Activated T-cell treated with anti-CD3 and anti-CD28 coated beads for 24 hours (primary cell): ENCODE measurements around the gene MTHFD2L.

Experiments
- DNase-seq: peaks from one replicate; pipeline ENCODE4 v3.0.0-alpha.2; 2020; ENCODE audit warnings: low read depth

MTHFD2L gene

GRCh38 chr4:74252933-74253332 is 95.0 kb downstream of the MTHFD2L start:
- DNase-seq = no peak

GRCh38 chr4:74254386-74254785 is 96.5 kb downstream of the MTHFD2L start:
- DNase-seq = no peak

GRCh38 chr4:74255096-74255495 is 97.2 kb downstream of the MTHFD2L start:
- DNase-seq = no peak

DNA sequence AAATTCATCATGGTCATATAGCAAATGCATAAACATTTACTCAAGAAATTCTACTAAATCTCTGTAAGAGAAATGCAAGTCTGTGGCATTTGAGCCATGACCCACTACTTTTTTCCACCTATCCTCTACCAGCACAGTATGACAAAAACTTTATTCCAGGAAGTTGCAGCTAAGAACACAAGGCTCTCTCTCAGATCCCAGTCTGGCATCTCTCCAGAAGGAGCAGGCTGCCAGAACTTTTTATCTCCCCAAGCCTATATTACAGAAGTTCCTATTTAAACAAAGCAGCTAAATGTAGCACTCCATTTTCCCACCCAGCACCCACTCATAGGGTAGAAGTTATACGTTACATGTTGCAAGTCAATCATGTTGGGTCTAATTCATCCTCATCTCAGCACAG is 101.0 kb downstream of the MTHFD2L start:
- DNase-seq = no peak

GRCh38 chr4:74260036-74260435 is 102.1 kb downstream of the MTHFD2L start:
- DNase-seq = no peak

- no peak for DNase-seq
Observed at GRCh38 chr4:74262522-74262921, 104.6 kb downstream of the MTHFD2L start.

- no peak for DNase-seq
Observed at GRCh38 chr4:74263551-74263950, 105.6 kb downstream of the MTHFD2L start.

- DNase-seq = no peak
Observed at GRCh38 chr4:74266081-74266480, 108.2 kb downstream of the MTHFD2L start.

- no peak for DNase-seq
Observed at GRCh38 chr4:74267998-74268606, 110.2 kb downstream of the MTHFD2L start.

GRCh38 chr4:74268643-74269042 is 110.7 kb downstream of the MTHFD2L start:
- DNase-seq = no peak

- no peak for DNase-seq
Observed at GRCh38 chr4:74278490-74278889, 120.6 kb downstream of the MTHFD2L start.

DNA sequence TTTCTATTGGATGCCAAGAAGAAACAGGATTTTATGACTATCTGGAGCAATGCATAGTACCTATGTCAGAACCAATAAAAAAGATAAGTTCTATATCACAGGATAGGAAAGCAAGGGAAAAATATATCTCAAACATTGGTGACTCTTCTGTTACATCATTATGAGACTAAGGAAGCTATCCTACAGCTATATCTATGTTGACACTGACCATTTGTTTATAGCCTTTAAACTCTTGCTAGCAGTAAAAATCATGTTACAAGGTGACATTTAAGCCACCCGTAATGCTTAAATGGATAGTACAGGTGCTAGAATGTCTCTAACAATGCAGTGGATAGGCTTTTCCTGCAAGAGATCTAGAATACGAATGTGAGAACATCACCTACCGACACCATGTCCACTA is 121.8 kb downstream of the MTHFD2L start:
- no peak for DNase-seq

- no peak for DNase-seq
Observed at GRCh38 chr4:74282926-74283325, 125.0 kb downstream of the MTHFD2L start.

DNA sequence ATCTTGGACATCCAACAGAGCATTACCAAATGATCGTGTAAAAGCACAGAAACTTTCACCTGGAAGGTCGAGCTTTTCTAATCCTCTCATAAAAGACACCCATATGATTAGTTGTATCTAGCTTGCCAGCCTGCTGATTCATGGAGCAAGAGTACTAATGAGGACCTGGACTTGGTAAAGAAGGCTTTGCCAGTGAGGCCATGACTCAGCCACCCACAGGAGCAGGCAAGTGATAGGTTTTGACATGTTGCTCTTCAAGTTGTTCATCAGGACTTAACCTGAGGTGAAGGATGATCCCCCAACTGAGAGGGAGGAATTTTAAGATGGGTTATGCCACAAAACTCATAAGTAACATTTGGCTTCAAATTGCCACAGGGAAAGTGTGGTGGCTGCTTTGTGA is 125.7 kb downstream of the MTHFD2L start:
- DNase-seq = no peak

GRCh38 chr4:74284053-74284452 is 126.1 kb downstream of the MTHFD2L start:
- DNase-seq = no peak

DNA sequence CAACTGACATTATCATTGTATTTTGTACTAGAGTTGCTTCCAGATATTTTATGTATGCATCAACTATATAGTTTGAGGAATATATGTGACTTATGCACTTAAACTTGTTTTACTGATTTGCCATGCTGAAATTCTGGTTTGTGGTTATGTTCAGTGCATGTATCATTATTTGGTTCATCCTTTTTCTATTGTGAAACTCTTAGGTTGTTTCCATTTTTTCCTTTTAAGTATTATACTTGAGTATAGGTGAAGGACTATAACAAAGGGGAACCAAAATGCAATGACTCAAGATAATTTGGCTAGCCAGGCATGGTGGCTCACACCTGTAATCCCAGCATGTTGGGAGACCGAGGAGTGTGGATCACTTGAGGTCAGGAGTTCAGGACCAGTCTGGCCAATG is 129.2 kb downstream of the MTHFD2L start:
- DNase-seq = no peak

- DNase-seq = no peak
Observed at GRCh38 chr4:74287791-74288190, 129.9 kb downstream of the MTHFD2L start.

DNA sequence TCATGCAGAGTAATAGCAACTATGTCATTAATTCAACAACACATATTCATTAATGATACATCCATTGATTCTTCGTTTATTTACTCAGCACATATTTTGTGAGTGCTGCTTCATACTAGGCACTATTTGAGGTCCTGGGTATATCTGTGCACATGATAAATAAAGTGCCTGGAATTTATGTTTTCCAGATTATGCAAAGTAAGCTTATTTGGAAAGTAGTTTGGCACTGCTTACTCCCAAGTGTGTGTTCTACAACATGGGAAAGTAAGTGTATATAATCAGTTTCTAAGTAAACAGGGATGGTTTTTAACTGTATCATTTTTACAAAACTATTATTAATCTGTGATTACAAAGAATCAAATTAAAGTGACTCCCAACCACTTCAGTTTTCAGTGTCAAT is 133.6 kb downstream of the MTHFD2L start:
- no peak for DNase-seq

DNA sequence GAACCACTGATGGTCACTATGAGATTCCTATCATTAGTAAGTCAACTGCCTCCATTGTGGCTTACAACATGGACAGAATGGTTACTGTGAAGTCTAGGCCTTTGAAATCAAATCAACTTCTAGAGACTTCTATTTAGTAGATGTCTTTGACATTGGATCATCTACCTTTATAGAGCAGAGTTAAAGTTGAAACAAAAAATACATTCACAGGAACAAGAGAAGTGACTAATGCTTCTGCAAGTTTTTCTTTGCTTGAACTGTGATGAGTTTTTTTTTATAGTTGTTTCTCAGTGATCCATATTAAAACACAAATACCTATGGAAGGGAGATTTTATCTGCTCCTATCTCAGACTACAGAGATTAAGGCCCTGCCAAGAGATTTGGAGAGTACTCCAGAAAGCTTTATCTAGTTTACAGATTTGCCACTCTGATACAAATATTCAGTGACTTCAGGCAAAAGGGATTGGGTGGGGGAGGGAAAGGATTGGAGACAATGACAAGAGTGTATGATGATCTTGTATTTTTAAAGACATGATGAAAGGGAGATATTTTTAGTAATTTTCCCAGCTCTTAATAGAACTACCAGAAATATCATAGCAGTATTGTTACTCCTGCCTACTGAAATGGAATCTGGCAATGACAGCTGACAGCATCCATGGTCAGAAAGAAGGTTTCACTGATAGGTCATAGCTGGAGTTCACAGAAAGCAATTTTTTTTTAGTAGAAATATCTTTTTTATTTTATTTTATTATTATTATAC is 134.4 kb downstream of the MTHFD2L start:
- DNase-seq = no peak

GRCh38 chr4:74293558-74293957 is 135.6 kb downstream of the MTHFD2L start:
- no peak for DNase-seq

GRCh38 chr4:74294681-74295080 is 136.8 kb downstream of the MTHFD2L start:
- no peak for DNase-seq

DNA sequence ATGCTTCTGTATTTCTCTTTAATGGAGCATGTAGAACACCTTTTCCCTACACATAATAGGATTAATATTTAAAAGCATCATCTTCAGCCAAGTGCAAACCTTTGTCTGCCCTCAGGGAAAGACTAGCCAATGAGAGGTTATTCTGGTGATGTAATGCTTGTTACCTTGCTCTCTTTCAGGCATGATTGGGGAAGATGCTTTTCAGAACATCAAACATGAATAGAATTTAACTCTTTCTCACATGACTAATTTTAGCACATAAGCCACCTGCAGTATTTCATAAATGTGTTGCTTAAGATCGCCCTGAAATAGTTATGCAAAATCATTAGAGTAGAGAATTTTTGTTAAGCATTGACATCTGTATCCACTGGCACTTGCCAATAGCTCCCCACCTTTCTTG is 139.6 kb downstream of the MTHFD2L start:
- no peak for DNase-seq

DNA sequence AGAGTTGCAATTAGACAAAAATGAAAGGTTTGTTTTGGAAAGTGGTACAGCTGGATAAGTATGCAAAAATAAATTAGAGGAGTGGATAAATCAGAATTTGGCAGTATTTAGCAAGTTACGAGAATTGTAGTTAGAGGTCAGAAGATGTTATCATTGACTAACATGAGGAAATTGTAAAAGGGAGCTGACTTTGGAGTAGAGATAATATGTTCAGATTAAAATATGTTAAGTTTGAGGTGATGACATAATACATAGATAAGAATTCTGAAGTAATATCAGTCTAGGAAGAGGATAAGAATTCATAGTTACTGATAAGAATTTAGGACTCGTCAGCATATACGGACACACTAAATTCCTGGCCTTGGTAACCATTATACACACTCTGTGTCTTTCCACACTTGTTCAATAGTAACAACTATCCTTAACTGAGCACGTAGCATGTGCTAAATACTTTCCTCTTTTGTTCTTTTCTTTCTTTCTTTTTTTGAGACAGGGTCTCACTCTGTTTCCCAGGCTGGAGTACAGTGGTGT is 146.2 kb downstream of the MTHFD2L start:
- DNase-seq = no peak

DNA sequence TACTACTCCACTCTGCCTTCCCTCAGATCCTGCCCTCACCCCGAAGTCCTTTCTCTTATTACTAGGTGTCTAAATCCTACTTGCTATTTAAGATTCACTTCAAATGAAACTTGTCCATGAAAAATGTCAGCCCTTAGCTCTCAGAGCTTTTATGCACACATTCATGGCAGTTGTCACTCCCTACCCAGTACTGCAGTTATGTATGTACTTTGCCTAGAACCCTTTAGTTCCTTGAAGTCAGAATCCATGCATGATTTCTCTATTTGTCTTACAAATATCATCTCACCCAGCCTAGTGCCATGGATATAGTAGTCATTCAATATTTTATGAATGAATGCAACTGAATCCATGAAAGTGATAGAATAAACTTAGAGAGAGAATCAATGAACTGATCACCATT is 147.1 kb downstream of the MTHFD2L start:
- no peak for DNase-seq
